ENCODE results near the gene GOLGB1.

DNA sequence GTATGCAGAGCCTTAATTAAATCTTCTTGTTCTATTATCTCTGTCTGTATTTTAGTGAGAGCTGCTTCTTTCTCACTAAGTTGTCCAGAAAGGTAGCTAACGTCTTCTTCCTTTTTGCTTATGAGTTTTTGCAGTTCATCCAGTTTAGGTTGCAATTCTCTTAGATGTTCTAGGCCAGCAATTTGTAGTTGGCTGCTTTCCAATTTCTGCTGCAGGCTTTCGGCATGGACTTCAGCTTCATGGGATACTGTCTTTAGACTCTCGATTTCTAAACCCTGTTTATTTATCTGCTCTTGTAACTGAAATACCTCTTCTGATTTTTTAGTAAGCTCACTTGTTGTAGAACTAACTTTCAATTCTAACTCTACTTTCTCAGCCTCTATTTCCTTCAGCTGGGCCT lies 53.4 kb downstream of the GOLGB1 start:
- TF ChIP-seq RARB (CRISPR knock-in tag; IDR thresholded peaks at IDR 0.05) (no peak), ZNF565 (CRISPR knock-in tag; conservative IDR thresholded peaks at IDR 0.05; ENCODE audit: low read depth) (no peak), ESRRG (CRISPR knock-in tag; IDR thresholded peaks at IDR 0.05) (no peak)
- TF ChIP-seq, protein P1, sequence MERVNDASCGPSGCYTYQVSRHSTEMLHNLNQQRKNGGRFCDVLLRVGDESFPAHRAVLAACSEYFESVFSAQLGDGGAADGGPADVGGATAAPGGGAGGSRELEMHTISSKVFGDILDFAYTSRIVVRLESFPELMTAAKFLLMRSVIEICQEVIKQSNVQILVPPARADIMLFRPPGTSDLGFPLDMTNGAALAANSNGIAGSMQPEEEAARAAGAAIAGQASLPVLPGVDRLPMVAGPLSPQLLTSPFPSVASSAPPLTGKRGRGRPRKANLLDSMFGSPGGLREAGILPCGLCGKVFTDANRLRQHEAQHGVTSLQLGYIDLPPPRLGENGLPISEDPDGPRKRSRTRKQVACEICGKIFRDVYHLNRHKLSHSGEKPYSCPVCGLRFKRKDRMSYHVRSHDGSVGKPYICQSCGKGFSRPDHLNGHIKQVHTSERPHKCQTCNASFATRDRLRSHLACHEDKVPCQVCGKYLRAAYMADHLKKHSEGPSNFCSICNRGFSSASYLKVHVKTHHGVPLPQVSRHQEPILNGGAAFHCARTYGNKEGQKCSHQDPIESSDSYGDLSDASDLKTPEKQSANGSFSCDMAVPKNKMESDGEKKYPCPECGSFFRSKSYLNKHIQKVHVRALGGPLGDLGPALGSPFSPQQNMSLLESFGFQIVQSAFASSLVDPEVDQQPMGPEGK (CRISPR knock-in tag; IDR thresholded peaks at IDR 0.05; ENCODE audit: borderline replicate concordance): no peak
